A549 (cell line): ENCODE data around the gene NEU3. TPM values are rescaled to one million over a fixed set of nuclear protein-coding genes. Genes with fewer than 3 reads are reported as not detected.

ENCODE experiments used
- ATAC-seq, 2 experiments: fragments of 200-7000 bp in 1 of 2; fragments of >200 bp in 1 of 2; cut with Nextera tagmentation in 1 of 2; cut with Tn5 transposase in 1 of 2; 3 replicates each; pipeline versions ENCODE4 v1.8.0 to v1.9.1; 2018 to 2020; ENCODE audit warnings: mild to moderate bottlenecking in 1 of 2, moderate library complexity in 1 of 2
- CTCF ChIA-PET: fragments of 300-600 bp; sonication (Branson Sonifier 250); formaldehyde crosslinking; extraction: SDS; loops from one replicate; lab custom pipeline; 2021; ENCODE audit warnings: antibody characterized with exemption, inconsistent platforms; lab: Yijun Ruan, JAX
- POLR2A ChIA-PET: fragments of 350-600 bp; formaldehyde crosslinking; extraction: SDS; loops from one replicate; lab custom pipeline; 2021; ENCODE audit warnings: antibody characterized with exemption, inconsistent platforms; lab: Yijun Ruan, JAX
- DNase-seq, 2 experiments: peaks; one replicate each; pipeline versions ENCODE4 v3.0.0 to v3.0.0-alpha.2; 2011 to 2016; ENCODE audit warnings: low read depth in 1 of 2, low spot score in 1 of 2
- FAIRE-seq: peaks from 2 replicates; lab custom pipeline; 2011; peaks lifted over from hg19 to GRCh38; lab: Jason Lieb, UNC
- H3K27ac ChIP-seq, 2 experiments: fragments of >200 bp; sonication (Bioruptor Twin); formaldehyde crosslinking; 3 replicates each; pipeline ENCODE4 v1.5.1; 2016 to 2017
- H3K4me1 ChIP-seq: fragments of >200 bp; sonication (Bioruptor Twin); formaldehyde crosslinking; 3 replicates; pipeline ENCODE4 v1.6.1; 2016
- H3K4me2 ChIP-seq: fragments of >200 bp; sonication (Bioruptor Twin); formaldehyde crosslinking; 3 replicates; pipeline ENCODE4 v1.6.1; 2016
- H3K4me3 ChIP-seq: fragments of >200 bp; sonication (Bioruptor Twin); formaldehyde crosslinking; 3 replicates; pipeline ENCODE4 v1.5.1; 2016
- H3K9me3 ChIP-seq: fragments of >200 bp; sonication (Bioruptor Twin); formaldehyde crosslinking; 3 replicates; pipeline ENCODE4 v1.6.1; 2016
- BHLHE40 ChIP-seq: IDR thresholded peaks from 2 replicates; pipeline ENCODE4 v1.6.1; 2012; ENCODE audit warnings: low read depth, low read length, inconsistent platforms
- CBX2 ChIP-seq: fragments of 200-600 bp; sonication (generic); IDR thresholded peaks from 2 replicates; pipeline ENCODE4 v1.6.1; 2016; ENCODE audit warnings: low read depth, mild to moderate bottlenecking, borderline replicate concordance
- CHD2 ChIP-seq: fragments of 150-350 bp; IDR thresholded peaks from 2 replicates; pipeline ENCODE4 v1.6.1; 2014; ENCODE audit warnings: low read length; ENCODE audit not compliant: partially characterized antibody
- ESRRA ChIP-seq: fragments of 150-350 bp; IDR thresholded peaks from 2 replicates; pipeline ENCODE4 v1.6.1; 2014; ENCODE audit warnings: mild to moderate bottlenecking, low read length, borderline replicate concordance
- FOSB ChIP-seq: fragments of 250-450 bp; sonication (Bioruptor Pico); IDR thresholded peaks from 2 replicates; pipeline ENCODE4 v1.5.0; 2020; ENCODE audit warnings: mild to moderate bottlenecking, moderate library complexity
- GATA3 ChIP-seq: IDR thresholded peaks from 2 replicates; pipeline ENCODE4 v1.6.1; 2012; ENCODE audit warnings: borderline replicate concordance
- HES2 ChIP-seq: fragments of >200 bp; sonication (Bioruptor Twin); formaldehyde crosslinking; IDR thresholded peaks from 2 replicates; pipeline ENCODE4 v1.6.1; 2016
- HOXB5 ChIP-seq: fragments of 250-450 bp; sonication (Bioruptor Pico); IDR thresholded peaks from 2 replicates; pipeline ENCODE4 v1.5.0; 2020; ENCODE audit warnings: mild to moderate bottlenecking, moderate library complexity
- JUNB ChIP-seq: fragments of >200 bp; sonication (Bioruptor Twin); formaldehyde crosslinking; IDR thresholded peaks from 2 replicates; pipeline ENCODE4 v1.6.1; 2016
- MAFK ChIP-seq: fragments of 450-650 bp; IDR thresholded peaks from 2 replicates; pipeline ENCODE4 v1.6.1; 2014; ENCODE audit not compliant: partially characterized antibody
- MAX ChIP-seq: IDR thresholded peaks from 2 replicates; pipeline ENCODE4 v1.6.1; 2012
- POLR2AphosphoS2 ChIP-seq: conservative IDR thresholded peaks from 2 replicates; pipeline ENCODE4 v1.6.1; 2012; ENCODE audit warnings: low read length, improper control_type of control experiment, inconsistent platforms
- RAD21 ChIP-seq, 2 experiments: fragments of >200 bp in 1 of 2; sonication (Bioruptor Twin) in 1 of 2; formaldehyde crosslinking in 1 of 2; IDR thresholded peaks in 1 of 2; conservative IDR thresholded peaks in 1 of 2; 2 replicates in 1 of 2; 3 replicates in 1 of 2; pipeline ENCODE4 v1.6.1; 2012 to 2018; ENCODE audit warnings: inconsistent platforms in 1 of 2
- RFX5 ChIP-seq: fragments of 450-650 bp; IDR thresholded peaks from 2 replicates; pipeline ENCODE4 v1.7.1; 2014; ENCODE audit warnings: antibody characterized with exemption, mild to moderate bottlenecking, moderate library complexity
- ZFP36 ChIP-seq: fragments of 450-650 bp; IDR thresholded peaks from 2 replicates; pipeline ENCODE4 v1.6.1; 2014; ENCODE audit warnings: borderline replicate concordance; ENCODE audit not compliant: partially characterized antibody
- ZNF302 ChIP-seq: fragments of 250-450 bp; sonication (Bioruptor Pico); IDR thresholded peaks from 2 replicates; pipeline ENCODE4 v1.9.0; 2021; ENCODE audit warnings: inconsistent platforms, mild to moderate bottlenecking, moderate library complexity
- ZSCAN20 ChIP-seq: fragments of 250-450 bp; sonication (Bioruptor Pico); IDR thresholded peaks from 2 replicates; pipeline ENCODE4 v1.8.0; 2022; ENCODE audit warnings: mild to moderate bottlenecking, moderate library complexity
- WGBS: methylation state at CpG from one replicate; pipeline ENCODE4 v1.1.6; 2017; ENCODE audit errors: missing lambda C conversion rate; 5-methylcytosine and 5-hydroxymethylcytosine counted together
- polyA plus RNA-seq, 4 experiments: library from polyadenylated mRNA; depleted of rRNA in 3 of 4; stranded (reverse); fragments of >200 nt; fragmentation: RNase III in 1 of 4; extraction: RNeasy Plus Mini Kit Qiagen cat#74134 plus additional on column Dnase treatment in 1 of 4; gene quantifications; 2 replicates in 3 of 4; 3 replicates in 1 of 4; pipeline ENCODE4 v1.2.3, GENCODE V29; 2011 to 2017
- small RNA-seq, 6 experiments: library from RNA; depleted of rRNA; stranded (forward); fragments of <200 nt; gene quantifications; one replicate each; pipeline ENCODE3, GENCODE V24; 2012
- TF ChIP-seq, protein P1 (sequence below): fragments of 200-600 bp; sonication (generic); IDR thresholded peaks from 2 replicates; pipeline ENCODE4 v1.6.1; 2016; ENCODE audit warnings: antibody characterized with exemption, mild to moderate bottlenecking, moderate library complexity

Gene NEU3
- polyA plus RNA-seq, 2 of the 4 experiments (the other 2 are of a cell fraction) = 4.0 to 5.5 TPM

GRCh38 chr11:75066061-75066460 lies 77.3 kb downstream of the NEU3 start:
- Histone ChIP-seq H3K4me1 (no peaks in the 10 kb centered on the region), H3K9me3 (no peaks in the 10 kb centered on the region), H3K4me3 (no peak overlapping the region), H3K4me2 (no peak overlapping the region), H3K27ac (no peak overlapping the region)
- ChIA-PET POLR2A (interaction anchor here (0.6 kb wide), 1 partner anchor 9 kb away, joined by 3 read pairs; no protein-coding TSS in a partner anchor), CTCF (interaction anchor here (1.1 to 2.9 kb wide), 4 partner anchors 10 to 176 kb away, joined by 4 to 9 read pairs (median 7); partner anchors contain the start of gene TPBGL)
- ATAC-seq (no peak), FAIRE-seq (no peak), DNase-seq (no peak)
- WGBS = 20% methylated on average over 7 of the region's 7 CpGs
- no peak for TF ChIP-seq CHD2
- TF ChIP-seq GATA3 = no peak
- TF ChIP-seq MAX = no peak
- TF ChIP-seq RAD21 (conservative IDR thresholded peaks at IDR 0.05 in 1 of 2, IDR thresholded peaks at IDR 0.05 in 1 of 2) = no peak
- TF ChIP-seq HOXB5 (CRISPR knock-in tag) = no peak
- TF ChIP-seq HES2 = no peak
- no peak for TF ChIP-seq MAFK
- no peak for TF ChIP-seq ZFP36
- no peak for TF ChIP-seq POLR2AphosphoS2
- no peak for TF ChIP-seq ZNF302 (CRISPR knock-in tag)
- TF ChIP-seq JUNB = no peak
- TF ChIP-seq BHLHE40 = no peak
- TF ChIP-seq ESRRA = no peak
- TF ChIP-seq CBX2 = no peak
- TF ChIP-seq, protein P1, sequence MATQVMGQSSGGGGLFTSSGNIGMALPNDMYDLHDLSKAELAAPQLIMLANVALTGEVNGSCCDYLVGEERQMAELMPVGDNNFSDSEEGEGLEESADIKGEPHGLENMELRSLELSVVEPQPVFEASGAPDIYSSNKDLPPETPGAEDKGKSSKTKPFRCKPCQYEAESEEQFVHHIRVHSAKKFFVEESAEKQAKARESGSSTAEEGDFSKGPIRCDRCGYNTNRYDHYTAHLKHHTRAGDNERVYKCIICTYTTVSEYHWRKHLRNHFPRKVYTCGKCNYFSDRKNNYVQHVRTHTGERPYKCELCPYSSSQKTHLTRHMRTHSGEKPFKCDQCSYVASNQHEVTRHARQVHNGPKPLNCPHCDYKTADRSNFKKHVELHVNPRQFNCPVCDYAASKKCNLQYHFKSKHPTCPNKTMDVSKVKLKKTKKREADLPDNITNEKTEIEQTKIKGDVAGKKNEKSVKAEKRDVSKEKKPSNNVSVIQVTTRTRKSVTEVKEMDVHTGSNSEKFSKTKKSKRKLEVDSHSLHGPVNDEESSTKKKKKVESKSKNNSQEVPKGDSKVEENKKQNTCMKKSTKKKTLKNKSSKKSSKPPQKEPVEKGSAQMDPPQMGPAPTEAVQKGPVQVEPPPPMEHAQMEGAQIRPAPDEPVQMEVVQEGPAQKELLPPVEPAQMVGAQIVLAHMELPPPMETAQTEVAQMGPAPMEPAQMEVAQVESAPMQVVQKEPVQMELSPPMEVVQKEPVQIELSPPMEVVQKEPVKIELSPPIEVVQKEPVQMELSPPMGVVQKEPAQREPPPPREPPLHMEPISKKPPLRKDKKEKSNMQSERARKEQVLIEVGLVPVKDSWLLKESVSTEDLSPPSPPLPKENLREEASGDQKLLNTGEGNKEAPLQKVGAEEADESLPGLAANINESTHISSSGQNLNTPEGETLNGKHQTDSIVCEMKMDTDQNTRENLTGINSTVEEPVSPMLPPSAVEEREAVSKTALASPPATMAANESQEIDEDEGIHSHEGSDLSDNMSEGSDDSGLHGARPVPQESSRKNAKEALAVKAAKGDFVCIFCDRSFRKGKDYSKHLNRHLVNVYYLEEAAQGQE = no peak
- TF ChIP-seq FOSB (CRISPR knock-in tag) = no peak
- TF ChIP-seq ZSCAN20 (CRISPR knock-in tag) = no peak
- no peak for TF ChIP-seq RFX5

Small RNA genes lying within 50 kb of the gene (small RNA-seq; reads per million reads assigned to genes)
- gene RNU6-216P = 0 reads per million in 6 experiments

Other genes with a start within 250 kb of the NEU3 start
- 10.7 and 11.1 TPM in 2 replicates for gene RNF169, start 240.1 kb upstream of the NEU3 start, polyA plus RNA-seq (2011; rRNA removed)
- 5.8 to 6.3 TPM (median 6.2 TPM) in 3 replicates for gene RNF169, start 240.1 kb upstream of the NEU3 start, polyA plus RNA-seq (2017; fragmentation: RNase III; extraction: RNeasy Plus Mini Kit Qiagen cat#74134 plus additional on column Dnase treatment)
- 10.6 and 12.7 TPM in 2 replicates for gene XRRA1, start 39.8 kb upstream of the NEU3 start, polyA plus RNA-seq (2011; rRNA removed)
- 5.1 to 6.6 TPM (median 6.1 TPM) in 3 replicates for gene XRRA1, start 39.8 kb upstream of the NEU3 start, polyA plus RNA-seq (2017; fragmentation: RNase III; extraction: RNeasy Plus Mini Kit Qiagen cat#74134 plus additional on column Dnase treatment)
- gene SPCS2, start 39.7 kb upstream of the NEU3 start, polyA plus RNA-seq (2011; rRNA removed) = 204 and 391 TPM in 2 replicates
- gene SPCS2, start 39.7 kb upstream of the NEU3 start, polyA plus RNA-seq (2017; fragmentation: RNase III; extraction: RNeasy Plus Mini Kit Qiagen cat#74134 plus additional on column Dnase treatment) = 233 to 315 TPM (median 269 TPM) in 3 replicates
- 0.01 TPM in 1 of 2 replicates, not detected in the other for gene OR2AT4, start 107.9 kb downstream of the NEU3 start, polyA plus RNA-seq (2011; rRNA removed)
- gene OR2AT4, start 107.9 kb downstream of the NEU3 start, polyA plus RNA-seq (2017; fragmentation: RNase III; extraction: RNeasy Plus Mini Kit Qiagen cat#74134 plus additional on column Dnase treatment) = not detected in 3 replicates
- 4.6 and 4.9 TPM in 2 replicates for gene SLCO2B1, start 162.2 kb downstream of the NEU3 start, polyA plus RNA-seq (2011; rRNA removed)
- 4.5 to 6.9 TPM (median 5.2 TPM) in 3 replicates for gene SLCO2B1, start 162.2 kb downstream of the NEU3 start, polyA plus RNA-seq (2017; fragmentation: RNase III; extraction: RNeasy Plus Mini Kit Qiagen cat#74134 plus additional on column Dnase treatment)